Renal cortical epithelial cell (primary cell): ENCODE data around the gene PAQR5. TPM values are rescaled to one million over a fixed set of nuclear protein-coding genes. Genes with fewer than 3 reads are reported as not detected.
"Not testable (repeated sequence)": the region's sequence is repeated elsewhere in the genome, so short reads cannot be mapped to it uniquely, and the experiment has no call there.

Experiments
- DNase-seq: peaks from one replicate; pipeline ENCODE4 v3.0.0-alpha.2; 2011; ENCODE audit warnings: low read depth
- total RNA-seq: library from RNA; depleted of rRNA; stranded (reverse); fragments of >200 nt; gene quantifications from 2 replicates; pipeline ENCODE4 v1.2.3, GENCODE V29; 2014

Gene PAQR5
- total RNA-seq, 1 donor from 2014 or later, result 8.2 TPM

DNA sequence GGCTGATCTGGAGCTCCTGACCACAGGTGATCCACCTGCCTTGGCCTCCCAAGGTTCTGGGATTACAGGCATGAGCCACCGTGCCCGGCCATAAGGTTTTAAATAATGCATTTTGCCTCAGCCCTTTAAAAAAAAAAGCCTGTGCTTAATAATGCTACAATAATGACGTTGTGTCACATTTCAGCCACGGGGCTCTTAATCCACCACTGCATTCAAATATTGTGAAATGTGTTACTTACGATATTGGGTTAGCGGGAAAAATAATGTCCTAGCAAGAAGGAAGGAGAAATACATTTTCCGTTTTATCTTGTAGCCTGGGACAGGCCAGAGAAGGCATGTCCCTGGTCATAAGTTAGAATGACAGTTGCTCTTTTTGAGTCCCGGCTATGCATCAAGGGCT is 17.6 kb downstream of the PAQR5 start:
- DNase-seq, result peak; percentile 73

DNA sequence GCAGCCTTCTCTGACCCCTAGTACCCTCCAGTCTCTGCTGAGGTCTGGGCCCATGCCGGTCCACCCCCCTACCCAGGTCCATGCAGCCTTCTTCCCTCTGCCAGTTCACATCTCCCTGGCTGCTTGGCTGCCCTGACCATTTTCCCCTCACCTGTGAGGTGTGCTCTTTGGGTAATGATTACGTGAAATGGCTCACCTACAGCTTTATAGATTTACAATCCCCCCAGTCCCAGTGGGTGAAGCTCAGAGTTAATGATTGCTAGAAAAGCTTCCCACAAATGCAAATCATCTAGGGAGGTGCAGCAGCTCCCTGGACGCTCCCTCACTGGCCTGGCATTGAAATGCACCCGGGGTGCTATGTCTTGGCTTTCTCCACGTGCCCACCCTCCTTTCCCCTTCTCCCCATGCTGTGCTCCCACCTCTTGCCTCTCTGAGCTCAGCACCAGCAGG is 18.7 kb downstream of the PAQR5 start:
- DNase-seq, result peak; percentile 71

GRCh38 chr15:69318033-69318432 is 19.3 kb downstream of the PAQR5 start:
- no peak for DNase-seq

- no peak for DNase-seq
Observed at GRCh38 chr15:69319384-69320375, 21.0 kb downstream of the PAQR5 start.

GRCh38 chr15:69320977-69321554 is 22.4 kb downstream of the PAQR5 start:
- no peak for DNase-seq

GRCh38 chr15:69323893-69324430 is 25.2 kb downstream of the PAQR5 start:
- no peak for DNase-seq

GRCh38 chr15:69324565-69324964 is 25.9 kb downstream of the PAQR5 start:
- DNase-seq, result no peak

DNA sequence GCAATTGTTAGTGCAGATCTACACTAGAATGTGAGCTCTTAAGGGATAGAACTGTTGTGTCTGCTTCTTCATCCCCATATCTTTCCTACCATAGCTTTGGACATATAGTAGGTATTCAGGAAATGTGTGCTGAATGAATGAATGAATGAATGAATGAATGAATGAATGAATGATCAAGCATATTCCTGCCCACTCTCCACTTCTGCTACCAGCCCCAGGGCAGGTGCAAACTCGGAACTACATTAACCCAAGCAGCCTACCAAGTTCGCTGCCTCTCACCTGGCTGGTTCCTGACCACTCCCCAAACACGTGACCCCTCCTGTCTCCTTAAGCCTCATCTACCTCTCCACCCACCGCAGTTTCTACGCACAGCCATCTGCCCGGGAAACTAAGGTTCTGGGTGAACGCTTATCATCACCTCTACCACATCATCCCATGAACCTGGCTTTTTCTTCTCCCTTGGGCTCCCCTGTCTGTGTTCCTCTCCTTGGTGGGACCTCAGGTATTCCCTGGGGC is 26.8 kb downstream of the PAQR5 start:
- DNase-seq, result no peak

- no peak for DNase-seq
Observed at GRCh38 chr15:69328080-69328479, 29.4 kb downstream of the PAQR5 start.

GRCh38 chr15:69328739-69329138 is 30.0 kb downstream of the PAQR5 start:
- DNase-seq, result no peak

DNA sequence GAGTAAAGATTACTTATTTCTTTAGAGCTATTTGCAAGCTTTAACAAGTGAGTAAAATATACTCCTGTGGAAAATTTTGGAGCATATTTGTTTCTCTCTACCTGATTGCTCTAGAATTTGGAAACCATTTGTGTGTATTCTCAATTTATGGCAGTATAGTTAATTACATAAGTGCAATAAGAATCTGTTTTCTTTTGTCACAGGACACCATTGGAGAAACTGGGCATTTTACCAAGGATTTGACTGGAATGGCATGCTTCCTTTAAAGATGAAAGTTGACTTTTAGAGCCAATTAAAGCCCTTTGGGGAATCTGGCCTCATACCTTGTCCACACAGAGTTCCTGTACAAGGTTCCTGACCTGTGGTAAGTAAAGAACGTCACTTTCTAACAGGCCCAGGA is 38.4 kb downstream of the PAQR5 start:
- peak; percentile 56 for DNase-seq

DNA sequence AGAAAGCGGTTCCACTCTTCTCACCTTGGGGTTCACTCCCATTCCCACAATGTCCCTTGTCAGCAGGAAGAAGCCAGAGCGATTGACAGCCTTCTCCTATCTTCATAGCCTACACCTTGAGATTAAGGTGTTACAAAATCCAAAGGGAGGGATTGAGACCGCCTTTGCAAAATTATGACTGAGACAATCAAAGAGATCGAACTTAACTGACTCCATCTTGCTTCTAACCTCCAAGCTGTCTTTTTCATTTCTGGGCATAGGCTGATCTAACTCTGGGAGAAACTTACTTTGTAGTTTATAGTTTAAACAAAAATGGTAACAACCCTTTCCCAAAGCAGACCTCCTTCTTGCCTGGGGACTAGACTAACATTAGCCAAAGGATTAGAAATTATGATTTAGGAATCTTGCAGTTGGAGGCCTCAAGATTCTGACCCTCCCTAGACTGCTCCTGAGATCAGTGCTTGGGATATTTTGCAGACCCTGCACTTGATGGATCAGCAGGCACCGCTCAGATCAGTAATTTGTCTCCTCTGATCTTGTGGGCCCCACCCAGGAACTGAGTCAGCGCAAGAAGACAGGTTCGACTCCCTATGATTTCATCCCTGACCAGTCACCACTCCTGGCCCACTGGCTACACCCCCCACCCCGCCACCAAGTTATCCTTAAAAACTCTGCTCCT is 40.0 kb downstream of the PAQR5 start:
- peak; percentile 31 for DNase-seq

DNA sequence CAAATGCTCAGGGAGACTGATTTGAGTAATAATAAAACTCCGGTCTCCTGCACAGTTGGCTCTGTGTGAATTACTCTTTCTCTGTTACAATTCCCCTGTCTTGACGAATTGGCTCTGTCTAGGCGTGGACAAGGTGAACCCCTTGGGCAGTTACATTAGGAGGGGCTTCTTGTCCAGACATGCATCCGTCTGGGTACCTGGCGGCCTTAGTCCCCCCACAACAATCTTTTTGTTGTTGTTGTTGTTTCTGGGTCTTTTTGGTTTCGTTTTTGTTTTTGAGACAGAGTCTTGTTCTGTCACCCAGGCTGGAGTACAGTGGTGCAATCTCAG is 40.5 kb downstream of the PAQR5 start:
- DNase-seq, result not testable (repeated sequence)

DNA sequence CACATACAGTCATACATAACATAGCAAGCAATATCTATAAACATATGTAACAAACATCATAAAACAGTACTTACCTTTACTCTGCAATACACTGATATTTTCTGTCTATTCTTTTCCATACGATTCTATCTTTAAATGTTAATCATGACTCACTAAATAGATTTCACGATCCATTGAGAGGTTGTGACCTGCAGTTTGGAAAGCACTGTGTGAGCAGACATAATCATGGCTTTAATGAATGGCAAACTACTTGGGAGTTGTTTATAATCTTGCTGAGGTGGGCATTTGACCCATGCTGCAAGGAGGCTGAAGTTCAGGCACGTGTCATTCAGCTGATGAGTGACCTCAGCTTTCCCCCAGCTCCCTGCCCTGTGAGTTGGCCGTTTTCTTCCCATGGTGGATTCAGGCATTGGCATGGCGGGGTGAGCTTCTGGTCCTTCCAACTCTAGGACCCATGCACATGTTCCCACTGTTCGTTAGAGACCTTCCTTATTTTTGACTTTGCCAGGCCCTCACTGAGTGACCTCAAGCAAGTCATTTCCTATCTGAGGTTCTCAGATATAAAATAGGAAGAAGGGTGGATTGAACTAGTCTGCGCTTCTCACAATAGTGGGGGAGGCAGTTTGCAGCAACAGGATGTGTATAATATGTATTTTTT is 41.7 kb downstream of the PAQR5 start:
- peak; percentile 83 for DNase-seq

DNA sequence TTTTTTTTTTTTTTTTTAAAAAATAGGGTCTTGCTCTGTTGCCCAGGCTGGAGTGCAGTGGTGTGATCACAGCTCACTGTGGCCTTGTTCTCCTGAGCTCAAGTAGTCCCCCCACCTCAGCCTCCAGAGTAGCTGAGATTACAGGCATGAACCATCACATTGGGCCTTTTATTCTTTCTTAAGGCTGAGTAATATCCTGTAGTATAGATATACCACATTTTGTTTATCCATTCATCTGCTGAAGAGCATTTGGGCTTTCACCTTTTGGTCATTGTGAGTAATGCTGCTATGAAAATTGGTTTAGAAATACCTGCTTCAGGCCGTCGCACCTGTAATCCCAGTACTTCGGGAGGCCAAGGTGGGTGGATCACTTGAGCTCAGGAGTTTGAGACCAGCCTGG is 42.6 kb downstream of the PAQR5 start:
- no peak for DNase-seq

- no peak for DNase-seq
Observed at GRCh38 chr15:69342460-69343076, 43.9 kb downstream of the PAQR5 start.

DNA sequence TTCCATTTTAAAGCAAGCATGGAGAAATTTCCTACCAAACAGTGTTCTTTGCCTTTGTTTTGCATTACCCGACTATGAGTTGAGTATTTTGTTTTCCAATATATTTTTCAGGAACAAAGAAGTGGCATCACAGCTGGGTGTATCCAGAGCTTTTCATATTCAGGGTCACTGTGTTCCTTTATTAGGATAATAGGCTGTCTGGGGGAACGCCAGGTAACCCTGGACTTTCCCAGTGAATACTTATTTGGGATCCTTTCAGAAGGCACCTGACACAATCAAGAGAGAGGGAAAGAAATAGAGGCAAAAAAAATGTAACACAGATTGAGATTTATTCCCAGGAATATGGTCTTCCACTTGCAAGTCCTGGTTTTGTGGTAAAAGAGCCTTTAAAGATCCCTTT is 44.4 kb downstream of the PAQR5 start:
- DNase-seq, result no peak

DNA sequence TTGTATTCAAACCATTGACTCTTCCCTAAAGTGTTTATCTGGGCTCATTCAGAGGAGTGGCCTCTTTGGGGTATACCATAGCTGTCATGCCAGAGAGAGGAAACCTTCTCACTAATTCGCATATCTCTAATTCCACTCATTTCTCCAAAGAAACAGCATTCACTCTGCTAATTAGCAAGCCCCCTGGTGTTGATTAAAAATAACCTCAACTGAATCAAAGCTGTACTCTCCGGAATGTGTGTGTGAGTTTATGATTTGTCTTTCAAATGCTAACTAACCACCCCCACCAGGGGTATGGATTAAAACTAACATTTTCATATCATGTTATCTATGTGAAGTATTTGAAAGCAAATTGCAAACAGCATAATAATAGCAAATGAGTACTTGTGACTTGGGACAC is 45.5 kb downstream of the PAQR5 start:
- no peak for DNase-seq

GRCh38 chr15:69346112-69346511 is 47.4 kb downstream of the PAQR5 start:
- DNase-seq, result no peak

- no peak for DNase-seq
Observed at GRCh38 chr15:69351333-69351732, 52.6 kb downstream of the PAQR5 start.

GRCh38 chr15:69351884-69352283 is 53.2 kb downstream of the PAQR5 start:
- DNase-seq, result no peak
